ENCODE results near the gene AGL.

- TF ChIP-seq CTCF (IDR thresholded peaks at IDR 0.05) (no peak), EZH2 (IDR thresholded peaks at IDR 0.05) (no peak), EZH2phosphoT487 (IDR thresholded peaks at IDR 0.05) (no peak)
Observed at GRCh38 chr1:99811075-99811474, 39.1 kb upstream of the AGL start.

Data from neural progenitor cell (in vitro differentiated cells).